GM19238 (cell line): ENCODE data around the gene CCL11.
A peak's percentile ranks its signal among the peaks of the same experiment; 100 is the strongest.

ENCODE experiments used
- DNase-seq: peaks from one replicate; pipeline ENCODE4 v3.0.0; 2011; ENCODE audit warnings: low spot score; ENCODE audit not compliant: insufficient read length

Gene CCL11

GRCh38 chr17:34285286-34285792 is at the start of gene CCL11:
TSS of gene CCL11 (plus strand) at chr17:34285742. CDS start at chr17:34285809, 67 bp downstream.
- no peak for DNase-seq

- DNase-seq: no peak
Observed at GRCh38 chr17:34236281-34236892, 49.2 kb upstream of the CCL11 start.

GRCh38 chr17:34237458-34237857 is 48.1 kb upstream of the CCL11 start:
- DNase-seq: no peak

GRCh38 chr17:34241062-34241461 is 44.5 kb upstream of the CCL11 start:
- no peak for DNase-seq

GRCh38 chr17:34242587-34243363 is 42.8 kb upstream of the CCL11 start:
- no peak for DNase-seq

GRCh38 chr17:34243364-34244320 is 41.9 kb upstream of the CCL11 start:
- no peak for DNase-seq

GRCh38 chr17:34245351-34245905 is 40.1 kb upstream of the CCL11 start:
- no peak for DNase-seq

GRCh38 chr17:34246446-34246845 is 39.1 kb upstream of the CCL11 start:
- DNase-seq: no peak

GRCh38 chr17:34246881-34247280 is 38.7 kb upstream of the CCL11 start:
- no peak for DNase-seq

- DNase-seq: no peak
Observed at GRCh38 chr17:34248511-34249024, 37.0 kb upstream of the CCL11 start.

- no peak for DNase-seq
Observed at GRCh38 chr17:34249061-34249460, 36.5 kb upstream of the CCL11 start.

GRCh38 chr17:34249478-34249877 is 36.1 kb upstream of the CCL11 start:
- no peak for DNase-seq

- DNase-seq: no peak
Observed at GRCh38 chr17:34251186-34251585, 34.4 kb upstream of the CCL11 start.

GRCh38 chr17:34252095-34252443 is 33.5 kb upstream of the CCL11 start:
- DNase-seq: peak; percentile 13

GRCh38 chr17:34252444-34253138 is 33.0 kb upstream of the CCL11 start:
- no peak for DNase-seq

GRCh38 chr17:34253139-34253525 is 32.4 kb upstream of the CCL11 start:
- no peak for DNase-seq

GRCh38 chr17:34254146-34254545 is 31.4 kb upstream of the CCL11 start:
- no peak for DNase-seq

- DNase-seq: no peak
Observed at GRCh38 chr17:34254651-34255380, 30.7 kb upstream of the CCL11 start, which contains the start of gene CCL2. TSS of gene CCL2 (plus strand) at chr17:34255285. CDS start at chr17:34255350, 65 bp downstream.

GRCh38 chr17:34255381-34255732 is 30.2 kb upstream of the CCL11 start:
- DNase-seq: no peak

- no peak for DNase-seq
Observed at GRCh38 chr17:34255841-34256240, 29.7 kb upstream of the CCL11 start.
